CD4-positive, CD25-positive, alpha-beta regulatory T cell (primary cell): ENCODE results near the gene BICRA. TPM values are rescaled to one million over a fixed set of nuclear protein-coding genes. Genes with fewer than 3 reads are reported as not detected.

Experiments used
- ATAC-seq, 2 donors: fragments of 150-1000 bp; cut with Tn5 transposase; one replicate each; pipeline ENCODE4 v1.10.0; 2021; ENCODE audit warnings: low read depth in 2 of 2, moderate number of reproducible peaks in 2 of 2, moderate library complexity in 1 of 2
- DNase-seq, 3 donors: peaks; one replicate each; pipeline versions ENCODE4 v3.0.0 to v3.0.0-alpha.2; 2012 to 2022; ENCODE audit warnings: mixed read lengths in 1 of 3
- H3K27ac ChIP-seq: one replicate; pipeline ENCODE4 v1.7.0; 2013; ENCODE audit warnings: mild to moderate bottlenecking, low read length; ENCODE audit not compliant: insufficient read depth, poor library complexity, severe bottlenecking
- H3K27me3 ChIP-seq: one replicate; pipeline ENCODE4 v1.7.0; 2013; ENCODE audit warnings: low read length; ENCODE audit not compliant: control insufficient read depth, insufficient read depth
- H3K36me3 ChIP-seq: one replicate; pipeline ENCODE4 v1.7.0; 2013; ENCODE audit warnings: mild to moderate bottlenecking, low read length, moderate library complexity; ENCODE audit not compliant: control insufficient read depth, insufficient read depth
- H3K4me1 ChIP-seq: 2 replicates; pipeline ENCODE4 v1.7.0; 2013; ENCODE audit warnings: mild to moderate bottlenecking, low read length; ENCODE audit not compliant: insufficient read depth, control insufficient read depth, poor library complexity, severe bottlenecking
- H3K4me3 ChIP-seq: one replicate; pipeline ENCODE4 v1.7.0; 2013; ENCODE audit warnings: low read depth, mild to moderate bottlenecking, low read length, moderate library complexity
- H3K9me3 ChIP-seq, 2 experiments: 1 replicate in 1 of 2; 2 replicates in 1 of 2; pipeline ENCODE4 v1.7.0; 2013; ENCODE audit warnings: low read length in 2 of 2, mild to moderate bottlenecking in 1 of 2, moderate library complexity in 1 of 2; ENCODE audit not compliant: control insufficient read depth in 2 of 2
- H3K27ac Mint-ChIP-seq, 3 donors: one replicate each; pipeline ENCODE4 v1.8.0; 2020 to 2022; ENCODE audit warnings: mild to moderate bottlenecking in 3 of 3, mixed read lengths in 3 of 3, moderate library complexity in 2 of 3
- H3K27me3 Mint-ChIP-seq: one replicate; pipeline ENCODE4 v1.8.0; 2022; ENCODE audit warnings: mild to moderate bottlenecking, mixed read lengths
- H3K36me3 Mint-ChIP-seq: one replicate; pipeline ENCODE4 v1.8.0; 2020; ENCODE audit warnings: mixed read lengths
- H3K4me1 Mint-ChIP-seq, 4 donors: one replicate each; pipeline ENCODE4 v1.8.0; 2020 to 2022; ENCODE audit warnings: mixed read lengths in 4 of 4, mild to moderate bottlenecking in 1 of 4
- H3K4me3 Mint-ChIP-seq, 4 donors: one replicate each; pipeline ENCODE4 v1.8.0; 2020 to 2022; ENCODE audit warnings: mild to moderate bottlenecking in 4 of 4, mixed read lengths in 4 of 4, moderate library complexity in 3 of 4
- H3K9me3 Mint-ChIP-seq, 7 donors: one replicate each; pipeline ENCODE4 v1.8.0; 2020 to 2022; ENCODE audit warnings: mixed read lengths in 7 of 7, mild to moderate bottlenecking in 3 of 7, moderate library complexity in 2 of 7
- polyA plus RNA-seq, 4 donors: library from polyadenylated mRNA; unstranded; fragments of 300-500 nt; fragmentation: Illumina TruSeq; gene quantifications; one replicate each; pipeline ENCODE4 v1.2.3, GENCODE V29; 2021
- total RNA-seq: library from RNA; stranded (reverse); gene quantifications from one replicate; pipeline ENCODE4 v1.2.3, GENCODE V29; 2022

The BICRA gene
- total and polyA plus RNA-seq, 5 donors from 2014 or later: 0.25 to 43.8 (median 0.52) TPM

GRCh38 chr19:47691090-47691489 is 82.2 kb downstream of the BICRA start:
- Mint-ChIP-seq H3K27ac (no peak overlapping the region), H3K36me3 (peaks cover 24% of the 10 kb centered on the region), H3K9me3 (no peaks in the 10 kb centered on the region), H3K4me3 (no peak overlapping the region), H3K27me3 (no peaks in the 10 kb centered on the region), H3K4me1 (peaks cover 0 to 6% (median 1%) of the 10 kb centered on the region in 4 donors)
- Histone ChIP-seq H3K27ac (no peak overlapping the region), H3K9me3 (no peaks in the 10 kb centered on the region), H3K36me3 (peaks cover 13% of the 10 kb centered on the region), H3K4me3 (no peak overlapping the region), H3K27me3 (no peaks in the 10 kb centered on the region), H3K4me1 (no peaks in the 10 kb centered on the region)
- DNase-seq: no peak
- no peak for ATAC-seq

- H3K27ac ChIP-seq: no peak overlapping the region
- Mint-ChIP-seq H3K27me3 (no peaks in the 10 kb centered on the region), H3K36me3 (peaks cover 24% of the 10 kb centered on the region), H3K9me3 (no peaks in the 10 kb centered on the region), H3K4me3 (no peak overlapping the region), H3K4me1 (peaks cover 0 to 2% (median 1%) of the 10 kb centered on the region in 4 donors), H3K27ac (peak overlapping the region in 1 of 3 donors; percentile 56)
- peaks cover 18% of the 10 kb centered on the region for H3K36me3 ChIP-seq
- DNase-seq (no peak), ATAC-seq (no peak)
- H3K9me3 ChIP-seq: no peaks in the 10 kb centered on the region
- no peaks in the 10 kb centered on the region for H3K27me3 ChIP-seq
- no peak overlapping the region for H3K4me3 ChIP-seq
- H3K4me1 ChIP-seq: no peaks in the 10 kb centered on the region
Measured at GRCh38 chr19:47691782-47692181, 82.8 kb downstream of the BICRA start.

- H3K9me3 Mint-ChIP-seq: no peaks in the 10 kb centered on the region
- Histone ChIP-seq H3K4me3 (no peak overlapping the region), H3K27ac (no peak overlapping the region), H3K27me3 (no peaks in the 10 kb centered on the region), H3K36me3 (peaks cover 19% of the 10 kb centered on the region), H3K9me3 (no peaks in the 10 kb centered on the region), H3K4me1 (no peaks in the 10 kb centered on the region)
- ATAC-seq (no peak), DNase-seq (no peak)
- no peak overlapping the region for H3K4me3 Mint-ChIP-seq
- H3K27ac Mint-ChIP-seq: no peak overlapping the region
- peaks cover 20% of the 10 kb centered on the region for H3K36me3 Mint-ChIP-seq
- H3K4me1 Mint-ChIP-seq: peaks cover 0 to 2% (median 0%) of the 10 kb centered on the region in 4 donors
- no peaks in the 10 kb centered on the region for H3K27me3 Mint-ChIP-seq
Measured at GRCh38 chr19:47693489-47693888, 84.6 kb downstream of the BICRA start.

- Mint-ChIP-seq H3K27me3 (no peaks in the 10 kb centered on the region), H3K4me3 (no peak overlapping the region), H3K9me3 (no peaks in the 10 kb centered on the region), H3K4me1 (peaks cover 0 to 2% (median 0%) of the 10 kb centered on the region in 4 donors), H3K36me3 (peaks cover 20% of the 10 kb centered on the region), H3K27ac (no peak overlapping the region)
- DNase-seq (no peak), ATAC-seq (no peak)
- Histone ChIP-seq H3K9me3 (no peaks in the 10 kb centered on the region), H3K4me3 (no peak overlapping the region), H3K27me3 (no peaks in the 10 kb centered on the region), H3K27ac (no peak overlapping the region), H3K4me1 (no peaks in the 10 kb centered on the region), H3K36me3 (peaks cover 24% of the 10 kb centered on the region)
Measured at GRCh38 chr19:47693903-47694302, 85.0 kb downstream of the BICRA start.

- H3K4me3 Mint-ChIP-seq: no peak overlapping the region
- ATAC-seq: no peak
- no peaks in the 10 kb centered on the region for H3K27me3 ChIP-seq
- DNase-seq: no peak
- peaks cover 28% of the 10 kb centered on the region for H3K36me3 ChIP-seq
- no peak overlapping the region for H3K4me3 ChIP-seq
- H3K4me1 ChIP-seq: no peaks in the 10 kb centered on the region
- no peaks in the 10 kb centered on the region for H3K9me3 ChIP-seq
- H3K27ac ChIP-seq: no peak overlapping the region
- H3K9me3 Mint-ChIP-seq: no peaks in the 10 kb centered on the region
- peaks cover 0 to 2% (median 0%) of the 10 kb centered on the region in 4 donors for H3K4me1 Mint-ChIP-seq
- H3K27me3 Mint-ChIP-seq: no peaks in the 10 kb centered on the region
- H3K27ac Mint-ChIP-seq: no peak overlapping the region
- peaks cover 20% of the 10 kb centered on the region for H3K36me3 Mint-ChIP-seq
Measured at GRCh38 chr19:47694466-47695273, 85.7 kb downstream of the BICRA start.

GRCh38 chr19:47695533-47696262 is 86.8 kb downstream of the BICRA start:
- Histone ChIP-seq H3K27me3 (no peaks in the 10 kb centered on the region), H3K4me3 (no peak overlapping the region), H3K27ac (no peak overlapping the region), H3K9me3 (no peaks in the 10 kb centered on the region), H3K4me1 (no peaks in the 10 kb centered on the region), H3K36me3 (peaks cover 34% of the 10 kb centered on the region)
- ATAC-seq (no peak), DNase-seq (no peak)
- no peak overlapping the region for H3K4me3 Mint-ChIP-seq
- H3K4me1 Mint-ChIP-seq: no peaks in the 10 kb centered on the region
- H3K27ac Mint-ChIP-seq: peak overlapping the region; percentile 10 to 79 (median 45)
- H3K9me3 Mint-ChIP-seq: no peaks in the 10 kb centered on the region
- H3K36me3 Mint-ChIP-seq: peaks cover 15% of the 10 kb centered on the region
- no peaks in the 10 kb centered on the region for H3K27me3 Mint-ChIP-seq

- Histone ChIP-seq H3K4me3 (no peak overlapping the region), H3K27ac (no peak overlapping the region), H3K27me3 (no peaks in the 10 kb centered on the region), H3K9me3 (no peaks in the 10 kb centered on the region), H3K4me1 (no peaks in the 10 kb centered on the region), H3K36me3 (peaks cover 35% of the 10 kb centered on the region)
- Mint-ChIP-seq H3K27me3 (no peaks in the 10 kb centered on the region), H3K27ac (no peak overlapping the region), H3K9me3 (no peaks in the 10 kb centered on the region), H3K4me3 (no peak overlapping the region), H3K36me3 (peaks cover 11% of the 10 kb centered on the region), H3K4me1 (no peaks in the 10 kb centered on the region)
- DNase-seq: no peak
- ATAC-seq: no peak
Measured at GRCh38 chr19:47696635-47697034, 87.7 kb downstream of the BICRA start.
